ENCODE results near the gene GSG1L2.

DNA sequence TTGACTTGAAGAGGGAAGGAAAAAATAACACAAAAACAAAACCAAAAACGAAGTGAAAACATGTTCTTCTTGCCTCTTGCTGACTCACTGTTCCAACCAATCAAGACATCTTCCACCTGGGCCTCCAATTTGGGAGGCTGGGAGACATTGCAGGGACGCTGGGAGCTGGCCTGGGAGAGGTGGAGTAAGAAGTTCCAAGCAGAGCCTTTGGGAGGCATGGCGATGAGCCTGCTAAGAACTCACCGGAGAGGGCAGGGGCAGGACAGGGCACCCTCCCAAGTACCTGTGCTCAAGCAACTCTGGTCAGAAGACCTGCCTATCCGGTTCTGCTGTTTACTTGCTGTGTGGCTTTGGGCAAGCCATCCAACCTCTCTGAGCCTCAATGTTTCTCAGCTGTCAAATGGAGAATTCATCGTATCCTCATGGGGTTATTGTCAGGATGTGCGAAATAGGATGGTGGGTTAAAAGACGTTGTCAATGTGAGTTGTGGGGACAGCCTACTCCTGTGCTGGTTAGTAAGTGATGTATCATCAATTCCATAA lies 3.0 kb upstream of the GSG1L2 start:
- TF ChIP-seq, protein P1, sequence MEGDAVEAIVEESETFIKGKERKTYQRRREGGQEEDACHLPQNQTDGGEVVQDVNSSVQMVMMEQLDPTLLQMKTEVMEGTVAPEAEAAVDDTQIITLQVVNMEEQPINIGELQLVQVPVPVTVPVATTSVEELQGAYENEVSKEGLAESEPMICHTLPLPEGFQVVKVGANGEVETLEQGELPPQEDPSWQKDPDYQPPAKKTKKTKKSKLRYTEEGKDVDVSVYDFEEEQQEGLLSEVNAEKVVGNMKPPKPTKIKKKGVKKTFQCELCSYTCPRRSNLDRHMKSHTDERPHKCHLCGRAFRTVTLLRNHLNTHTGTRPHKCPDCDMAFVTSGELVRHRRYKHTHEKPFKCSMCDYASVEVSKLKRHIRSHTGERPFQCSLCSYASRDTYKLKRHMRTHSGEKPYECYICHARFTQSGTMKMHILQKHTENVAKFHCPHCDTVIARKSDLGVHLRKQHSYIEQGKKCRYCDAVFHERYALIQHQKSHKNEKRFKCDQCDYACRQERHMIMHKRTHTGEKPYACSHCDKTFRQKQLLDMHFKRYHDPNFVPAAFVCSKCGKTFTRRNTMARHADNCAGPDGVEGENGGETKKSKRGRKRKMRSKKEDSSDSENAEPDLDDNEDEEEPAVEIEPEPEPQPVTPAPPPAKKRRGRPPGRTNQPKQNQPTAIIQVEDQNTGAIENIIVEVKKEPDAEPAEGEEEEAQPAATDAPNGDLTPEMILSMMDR (conservative IDR thresholded peaks at IDR 0.05; ENCODE audit: low read depth in 2 of 2) = no peak
- TF ChIP-seq CREB1 (CRISPR knock-in tag; IDR thresholded peaks at IDR 0.05; ENCODE audit: low read depth) (no peak), EZH2phosphoT487 (IDR thresholded peaks at IDR 0.05; ENCODE audit: unreplicated experiment) (no peak), STAT1 (IDR thresholded peaks at IDR 0.05; ENCODE audit: unreplicated experiment) (no peak)

Data from GM23338 (cell line).